LHCN-M2 (cell line): ENCODE measurements around the gene ARL3. TPM values are rescaled to one million over a fixed set of nuclear protein-coding genes. Genes with fewer than 3 reads are reported as not detected.
A peak's percentile ranks its signal among the peaks of the same experiment; 100 is the strongest.
"Not testable (repeated sequence)": the region's sequence is repeated elsewhere in the genome, so short reads cannot be mapped to it uniquely, and the experiment has no call there.

Experiments
- DNase-seq: peaks from one replicate; pipeline ENCODE4 v3.0.0-alpha.2; 2012; ENCODE audit warnings: low read depth
- total RNA-seq: library from RNA; depleted of rRNA; stranded (reverse); fragments of >200 nt; gene quantifications from 2 replicates; pipeline ENCODE4 v1.2.3, GENCODE V29; 2014

Gene ARL3
- total RNA-seq, 1 experiment from 2014 or later = 10.3 TPM

- DNase-seq = peak; percentile 45
Measured at GRCh38 chr10:102704915-102705314, 9.3 kb downstream of the ARL3 start.

- DNase-seq = no peak
Measured at GRCh38 chr10:102702742-102703141, 11.5 kb downstream of the ARL3 start.

- no peak for DNase-seq
Measured at GRCh38 chr10:102701796-102702195, 12.4 kb downstream of the ARL3 start.

GRCh38 chr10:102701272-102701671 lies 12.9 kb downstream of the ARL3 start:
- DNase-seq = no peak

- DNase-seq = no peak
Measured at GRCh38 chr10:102698894-102699293, 15.3 kb downstream of the ARL3 start.

GRCh38 chr10:102696736-102697135 lies 17.5 kb downstream of the ARL3 start:
- DNase-seq = no peak

- DNase-seq = not testable (repeated sequence)
Measured at GRCh38 chr10:102695401-102695800, 18.8 kb downstream of the ARL3 start.

- DNase-seq = no peak
Measured at GRCh38 chr10:102691285-102692066, 22.7 kb downstream of the ARL3 start.

- DNase-seq = no peak
Measured at GRCh38 chr10:102683736-102684135, 30.5 kb downstream of the ARL3 start.

- DNase-seq = no peak
Measured at GRCh38 chr10:102682981-102683380, 31.2 kb downstream of the ARL3 start.

- DNase-seq = no peak
Measured at GRCh38 chr10:102682416-102682815, 31.8 kb downstream of the ARL3 start.

- DNase-seq = no peak
Measured at GRCh38 chr10:102681696-102682095, 32.5 kb downstream of the ARL3 start.

- no peak for DNase-seq
Measured at GRCh38 chr10:102679596-102679995, 34.6 kb downstream of the ARL3 start.

GRCh38 chr10:102678842-102679289 lies 35.3 kb downstream of the ARL3 start:
- peak; percentile 81 for DNase-seq

- no peak for DNase-seq
Measured at GRCh38 chr10:102678068-102678400, 36.2 kb downstream of the ARL3 start.

GRCh38 chr10:102677331-102678067 lies 36.7 kb downstream of the ARL3 start:
- DNase-seq = peak; percentile 32

GRCh38 chr10:102676534-102677315 lies 37.5 kb downstream of the ARL3 start:
- DNase-seq = peak; percentile 44

- DNase-seq = peak; percentile 86
Measured at GRCh38 chr10:102675666-102676533, 38.3 kb downstream of the ARL3 start.

GRCh38 chr10:102675011-102675665 lies 39.1 kb downstream of the ARL3 start:
- DNase-seq = peak; percentile 37

- peak; percentile 39 for DNase-seq
Measured at GRCh38 chr10:102674566-102674965, 39.6 kb downstream of the ARL3 start.
